CD4-positive, alpha-beta T cell (primary cell): ENCODE results near the gene TANGO2. TPM values are rescaled to one million over a fixed set of nuclear protein-coding genes. Genes with fewer than 3 reads are reported as not detected.
A peak's percentile ranks its signal among the peaks of the same experiment; 100 is the strongest.

Experiments
- ATAC-seq: fragments of 200-7000 bp; cut with Tn5 transposase; one replicate; pipeline ENCODE4 v1.10.0; 2022; ENCODE audit warnings: mild to moderate bottlenecking; ENCODE audit not compliant: poor library complexity
- CTCF ChIA-PET: fragments of 350-600 bp; sonication (Branson Sonifier 250); formaldehyde crosslinking; loops from one replicate; lab custom pipeline; 2021; ENCODE audit warnings: antibody characterized with exemption, inconsistent platforms; lab: Charles Lee
- POLR2A ChIA-PET: fragments of 350-600 bp; sonication (Branson Sonifier 250); formaldehyde crosslinking; loops from one replicate; lab custom pipeline; 2021; ENCODE audit warnings: antibody characterized with exemption, inconsistent platforms; lab: Charles Lee
- DNase-seq, 14 experiments: peaks; one replicate each; pipeline ENCODE4 v3.0.0-alpha.2; 2013 to 2020; ENCODE audit warnings: mixed read lengths in 2 of 14
- H3K27ac ChIP-seq, 2 donors: one replicate each; pipeline versions ENCODE4 v1.5.1 to v1.7.0; 2013; ENCODE audit warnings: low read length in 2 of 2, low read depth in 1 of 2, mild to moderate bottlenecking in 1 of 2
- H3K27me3 ChIP-seq, 2 experiments: 1 replicate in 1 of 2; 2 replicates in 1 of 2; pipeline versions ENCODE4 v1.6.1 to v1.7.0; 2013; ENCODE audit warnings: low read length in 2 of 2, control low read depth in 1 of 2, mild to moderate bottlenecking in 1 of 2, moderate library complexity in 1 of 2; ENCODE audit not compliant: insufficient read depth in 2 of 2, control insufficient read depth in 1 of 2
- H3K36me3 ChIP-seq: one replicate; pipeline ENCODE4 v1.6.1; 2013; ENCODE audit warnings: low read length, control low read depth; ENCODE audit not compliant: insufficient read depth
- H3K4me1 ChIP-seq: one replicate; pipeline ENCODE4 v1.6.1; 2013; ENCODE audit warnings: low read length, control low read depth; ENCODE audit not compliant: insufficient read depth
- H3K4me3 ChIP-seq: one replicate; pipeline ENCODE4 v1.5.1; 2013; ENCODE audit warnings: mild to moderate bottlenecking, low read length, moderate library complexity
- H3K9me3 ChIP-seq, 2 experiments: 1 replicate in 1 of 2; 2 replicates in 1 of 2; pipeline versions ENCODE4 v1.6.1 to v1.7.0; 2013; ENCODE audit warnings: low read length in 2 of 2, mild to moderate bottlenecking in 2 of 2, control low read depth in 1 of 2, moderate library complexity in 1 of 2; ENCODE audit not compliant: control insufficient read depth in 1 of 2, insufficient read depth in 1 of 2
- H3K27ac Mint-ChIP-seq: one replicate; pipeline ENCODE4 v1.8.0; 2020; ENCODE audit warnings: mixed read lengths
- H3K27me3 Mint-ChIP-seq: one replicate; pipeline ENCODE4 v1.8.0; 2021; ENCODE audit warnings: mixed read lengths
- H3K36me3 Mint-ChIP-seq: one replicate; pipeline ENCODE4 v1.8.0; 2021; ENCODE audit warnings: low read depth, mixed read lengths
- H3K4me1 Mint-ChIP-seq: one replicate; pipeline ENCODE4 v1.8.0; 2021; ENCODE audit warnings: low read depth, mixed read lengths
- H3K4me3 Mint-ChIP-seq: one replicate; pipeline ENCODE4 v1.8.0; 2020; ENCODE audit warnings: mild to moderate bottlenecking, mixed read lengths
- H3K9me3 Mint-ChIP-seq: one replicate; pipeline ENCODE4 v1.8.0; 2020; ENCODE audit warnings: mixed read lengths
- intact Hi-C, 2 experiments: fragments of 100-400 bp; cut with DNase I in 1 of 2; cut with micrococcal nuclease in 1 of 2; formaldehyde crosslinking; loops; one replicate each; pipeline versions ENCODE4 v1.15.1 to v1.9.0; 2023 to 2025; cut with DNase I, micrococcal nuclease
- total RNA-seq, 174 experiments: library from RNA in 2 of 174; stranded (reverse) in 2 of 174; gene quantifications; one replicate each; pipeline ENCODE4 v1.2.3 and lab custom pipeline; 2021 to 2026
- TF ChIP-seq, protein P1 (sequence below): fragments of 200-600 bp; IDR thresholded peaks from one replicate; pipeline ENCODE4 v1.8.0; 2022; ENCODE audit warnings: antibody characterized with exemption, mild to moderate bottlenecking

The TANGO2 gene
- total RNA-seq, 2 experiments from 2014 or later = 10.3 to 10.5 TPM

DNA sequence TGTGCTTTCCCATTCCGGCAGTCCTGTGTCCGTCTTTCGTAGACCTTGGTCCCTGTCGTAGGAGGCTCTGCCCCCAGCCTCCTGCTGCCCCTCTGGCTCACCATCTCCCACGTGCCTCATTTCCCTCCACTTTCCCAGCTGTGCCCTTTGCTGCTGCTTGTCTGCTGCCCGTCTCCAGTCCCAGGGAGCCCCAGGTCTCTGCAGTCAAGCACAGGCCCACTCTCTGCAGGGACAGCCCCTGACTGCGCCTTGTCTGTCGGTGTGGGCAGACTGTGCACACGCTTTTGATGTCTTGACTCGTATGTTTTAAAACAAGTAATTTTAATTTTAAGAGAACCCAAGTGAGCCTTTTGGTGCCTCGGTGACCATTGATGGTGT, 71.6 kb downstream of the TANGO2 start:
- Histone ChIP-seq H3K4me1 (peaks cover 30% of the 10 kb centered on the region), H3K9me3 (peaks cover 0 to 7% of the 10 kb centered on the region in 2 experiments), H3K4me3 (no peak overlapping the region), H3K27me3 (no peaks in the 10 kb centered on the region), H3K27ac (no peak overlapping the region), H3K36me3 (peaks cover 89% of the 10 kb centered on the region)
- Mint-ChIP-seq H3K27ac (no peak overlapping the region), H3K9me3 (peaks cover 3% of the 10 kb centered on the region), H3K27me3 (no peaks in the 10 kb centered on the region), H3K4me3 (no peak overlapping the region), H3K36me3 (peaks cover 96% of the 10 kb centered on the region), H3K4me1 (peaks cover 21% of the 10 kb centered on the region)
- ATAC-seq (no peak), DNase-seq (no peak)
- intact Hi-C loops = no loop called here
- ChIA-PET POLR2A (no interaction called here), CTCF (no interaction called here)
- TF ChIP-seq, protein P1, sequence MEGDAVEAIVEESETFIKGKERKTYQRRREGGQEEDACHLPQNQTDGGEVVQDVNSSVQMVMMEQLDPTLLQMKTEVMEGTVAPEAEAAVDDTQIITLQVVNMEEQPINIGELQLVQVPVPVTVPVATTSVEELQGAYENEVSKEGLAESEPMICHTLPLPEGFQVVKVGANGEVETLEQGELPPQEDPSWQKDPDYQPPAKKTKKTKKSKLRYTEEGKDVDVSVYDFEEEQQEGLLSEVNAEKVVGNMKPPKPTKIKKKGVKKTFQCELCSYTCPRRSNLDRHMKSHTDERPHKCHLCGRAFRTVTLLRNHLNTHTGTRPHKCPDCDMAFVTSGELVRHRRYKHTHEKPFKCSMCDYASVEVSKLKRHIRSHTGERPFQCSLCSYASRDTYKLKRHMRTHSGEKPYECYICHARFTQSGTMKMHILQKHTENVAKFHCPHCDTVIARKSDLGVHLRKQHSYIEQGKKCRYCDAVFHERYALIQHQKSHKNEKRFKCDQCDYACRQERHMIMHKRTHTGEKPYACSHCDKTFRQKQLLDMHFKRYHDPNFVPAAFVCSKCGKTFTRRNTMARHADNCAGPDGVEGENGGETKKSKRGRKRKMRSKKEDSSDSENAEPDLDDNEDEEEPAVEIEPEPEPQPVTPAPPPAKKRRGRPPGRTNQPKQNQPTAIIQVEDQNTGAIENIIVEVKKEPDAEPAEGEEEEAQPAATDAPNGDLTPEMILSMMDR = no peak

DNA sequence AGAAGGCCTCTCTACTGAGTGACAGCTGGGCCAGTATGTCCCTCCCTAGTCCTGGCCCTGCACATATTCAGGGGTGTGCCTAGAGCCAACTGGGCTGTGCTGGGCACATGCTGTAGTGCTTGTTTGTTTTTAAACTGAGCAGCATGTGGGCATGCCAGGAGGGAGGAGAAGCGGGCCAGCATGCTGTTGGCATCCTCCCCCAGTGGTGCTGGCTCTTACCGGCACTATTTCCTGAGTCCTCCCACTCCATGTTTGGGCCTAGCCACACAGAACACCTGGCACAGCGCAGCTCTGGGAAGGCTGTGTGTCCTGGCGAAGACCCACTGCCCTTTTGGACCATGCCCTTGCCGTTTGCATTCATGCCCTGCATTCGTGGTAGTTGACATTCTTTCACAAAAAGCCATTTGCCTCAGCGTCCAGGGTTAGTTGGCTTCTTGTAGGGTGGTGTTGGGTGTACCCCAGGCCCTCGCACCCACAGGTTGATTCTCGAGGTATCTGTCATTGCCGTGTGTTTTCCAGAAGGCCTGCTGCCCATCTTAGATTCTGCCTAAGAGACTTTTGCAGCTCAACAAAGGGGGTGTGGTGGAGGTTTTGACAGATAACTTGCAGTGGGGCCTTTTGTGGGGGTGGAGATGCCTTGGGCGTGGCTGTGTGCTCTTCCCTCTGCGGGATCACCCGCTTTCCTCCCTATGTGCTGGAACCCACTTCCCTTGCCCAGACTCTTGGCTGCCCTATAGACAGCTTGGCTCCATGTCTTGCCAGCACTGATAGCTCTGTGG, 72.7 kb downstream of the TANGO2 start:
- peaks cover 31% of the 10 kb centered on the region for H3K4me1 Mint-ChIP-seq
- H3K9me3 ChIP-seq = peaks cover 0 to 7% of the 10 kb centered on the region in 2 experiments
- no peak for ATAC-seq
- ChIA-PET CTCF (no interaction called here), POLR2A (no interaction called here)
- DNase-seq = no peak
- peaks cover 99% of the 10 kb centered on the region for H3K36me3 Mint-ChIP-seq
- H3K9me3 Mint-ChIP-seq = peaks cover 3% of the 10 kb centered on the region
- intact Hi-C loops = no loop called here
- peak overlapping the region; percentile 73 for H3K27ac Mint-ChIP-seq
- H3K4me1 ChIP-seq = peaks cover 32% of the 10 kb centered on the region
- H3K27me3 ChIP-seq = no peaks in the 10 kb centered on the region
- TF ChIP-seq, protein P1 = no peak
- H3K4me3 ChIP-seq = no peak overlapping the region
- no peaks in the 10 kb centered on the region for H3K27me3 Mint-ChIP-seq
- H3K27ac ChIP-seq = no peak overlapping the region
- peaks cover 83% of the 10 kb centered on the region for H3K36me3 ChIP-seq
- H3K4me3 Mint-ChIP-seq = no peak overlapping the region

DNA sequence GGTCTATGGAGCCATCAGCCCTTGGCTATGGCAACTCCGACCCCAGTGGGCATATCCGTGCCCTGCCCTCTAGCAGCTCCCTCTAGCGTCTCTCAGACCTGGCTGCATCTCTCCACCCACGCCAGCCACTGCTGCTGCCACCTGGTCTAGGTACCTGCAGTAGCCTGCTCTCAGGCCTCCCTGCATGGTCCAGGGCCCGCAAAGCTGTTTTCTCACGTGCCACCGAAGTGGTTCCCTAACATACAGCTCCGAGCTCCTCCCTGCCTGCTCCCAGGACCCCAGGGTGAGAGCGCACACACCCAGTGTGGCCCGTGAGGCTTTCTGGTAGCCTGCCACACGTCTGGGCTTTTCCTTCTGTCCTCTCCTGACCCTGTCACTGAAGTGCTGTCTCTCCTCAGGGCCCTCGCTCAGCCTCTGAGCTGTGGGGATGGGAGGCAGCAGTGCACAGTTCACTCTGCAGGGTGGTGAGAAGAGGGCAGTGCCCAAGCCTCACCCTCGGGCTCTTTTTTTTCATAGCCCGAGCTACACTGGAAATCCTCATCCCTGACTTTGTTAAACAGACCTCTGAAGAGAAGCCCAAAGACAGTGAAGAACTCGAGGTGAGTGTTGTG, 73.4 kb downstream of the TANGO2 start:
- CTCF ChIA-PET = no interaction called here
- peaks cover 39% of the 10 kb centered on the region for H3K4me1 ChIP-seq

More for the DNA sequence above, 73.4 kb downstream of the TANGO2 start:
- DNase-seq (no peak), ATAC-seq (no peak)
- H3K4me1 Mint-ChIP-seq = peaks cover 38% of the 10 kb centered on the region
- Histone ChIP-seq H3K9me3 (peaks cover 0 to 7% of the 10 kb centered on the region in 2 experiments), H3K27me3 (no peaks in the 10 kb centered on the region), H3K27ac (no peak overlapping the region), H3K4me3 (no peak overlapping the region), H3K36me3 (peaks cover 82% of the 10 kb centered on the region)
- peaks cover 3% of the 10 kb centered on the region for H3K9me3 Mint-ChIP-seq
- intact Hi-C loops = no loop called here
- H3K36me3 Mint-ChIP-seq = peaks cover 92% of the 10 kb centered on the region
- TF ChIP-seq, protein P1 = no peak
- H3K27me3 Mint-ChIP-seq = no peaks in the 10 kb centered on the region
- H3K4me3 Mint-ChIP-seq = no peak overlapping the region
- H3K27ac Mint-ChIP-seq = peak overlapping the region; percentile 73
- POLR2A ChIA-PET = no interaction called here
